Measurements from ENCODE around the gene HOXA5. TPM values are rescaled to one million over a fixed set of nuclear protein-coding genes. Genes with fewer than 3 reads are reported as not detected.

Gene HOXA5
- total RNA-seq, 1 experiment from 2014 or later, result 0.81 TPM

- no peak for DNase-seq (ENCODE audit: low spot score)
- in situ Hi-C loops (cut with HindIII; ENCODE audit: low sequenced_read_pairs), result no loop called here
Observed at GRCh38 chr7:27141923-27142579, 1.4 kb downstream of the HOXA5 start.

- DNase-seq (ENCODE audit: low spot score), result no peak
- in situ Hi-C loops (cut with HindIII; ENCODE audit: low sequenced_read_pairs), result no loop called here
Observed at GRCh38 chr7:27141137-27141922, 2.2 kb downstream of the HOXA5 start.

- in situ Hi-C loops (cut with HindIII; ENCODE audit: low sequenced_read_pairs), result no loop called here
- no peak for DNase-seq (ENCODE audit: low spot score)
Observed at GRCh38 chr7:27140126-27140857, 3.2 kb downstream of the HOXA5 start.

GRCh38 chr7:27139334-27140125 is 4.0 kb downstream of the HOXA5 start:
- no peak for DNase-seq (ENCODE audit: low spot score)
- in situ Hi-C loops (cut with HindIII; ENCODE audit: low sequenced_read_pairs), result no loop called here

GRCh38 chr7:27138985-27139333 is 4.5 kb downstream of the HOXA5 start:
- in situ Hi-C loops (cut with HindIII; ENCODE audit: low sequenced_read_pairs), result no loop called here
- DNase-seq (ENCODE audit: low spot score), result no peak

GRCh38 chr7:27138472-27138871 is 5.0 kb downstream of the HOXA5 start:
- DNase-seq (ENCODE audit: low spot score), result no peak
- in situ Hi-C loops (cut with HindIII; ENCODE audit: low sequenced_read_pairs), result no loop called here

GRCh38 chr7:27137640-27138315 is 5.7 kb downstream of the HOXA5 start:
- no peak for DNase-seq (ENCODE audit: low spot score)
- in situ Hi-C loops (cut with HindIII; ENCODE audit: low sequenced_read_pairs), result no loop called here

GRCh38 chr7:27134392-27134791 is 9.1 kb downstream of the HOXA5 start:
- in situ Hi-C loops (cut with HindIII; ENCODE audit: low sequenced_read_pairs), result no loop called here
- DNase-seq (ENCODE audit: low spot score), result no peak

- in situ Hi-C loops (cut with HindIII; ENCODE audit: low sequenced_read_pairs), result no loop called here
- no peak for DNase-seq (ENCODE audit: low spot score)
Observed at GRCh38 chr7:27133409-27134231, 9.9 kb downstream of the HOXA5 start.

- in situ Hi-C loops (cut with HindIII; ENCODE audit: low sequenced_read_pairs), result no loop called here
- DNase-seq (ENCODE audit: low spot score), result no peak
Observed at GRCh38 chr7:27132978-27133377, 10.5 kb downstream of the HOXA5 start.

- DNase-seq (ENCODE audit: low spot score), result no peak
- in situ Hi-C loops (cut with HindIII; ENCODE audit: low sequenced_read_pairs), result no loop called here
Observed at GRCh38 chr7:27132214-27132613, 11.3 kb downstream of the HOXA5 start.

GRCh38 chr7:27131390-27131819 is 12.1 kb downstream of the HOXA5 start:
- in situ Hi-C loops (cut with HindIII; ENCODE audit: low sequenced_read_pairs), result no loop called here
- no peak for DNase-seq (ENCODE audit: low spot score)

- DNase-seq (ENCODE audit: low spot score), result no peak
- in situ Hi-C loops (cut with HindIII; ENCODE audit: low sequenced_read_pairs), result no loop called here
Observed at GRCh38 chr7:27130540-27131389, 12.7 kb downstream of the HOXA5 start, which contains the start of gene HOXA4. HOXA4 (minus strand) TSS chr7:27130757; CDS start chr7:27130733, 24 bp downstream.

- no peak for DNase-seq (ENCODE audit: low spot score)
- in situ Hi-C loops (cut with HindIII; ENCODE audit: low sequenced_read_pairs), result loop anchor here (5.0 kb wide), 1 partner anchor 32 kb away; no protein-coding TSS in a partner anchor
Observed at GRCh38 chr7:27129729-27130539, 13.5 kb downstream of the HOXA5 start.

- in situ Hi-C loops (cut with HindIII; ENCODE audit: low sequenced_read_pairs), result loop anchor here (5.0 kb wide), 1 partner anchor 33 kb away; no protein-coding TSS in a partner anchor
- no peak for DNase-seq (ENCODE audit: low spot score)
Observed at GRCh38 chr7:27128776-27129728, 14.4 kb downstream of the HOXA5 start.

All from G401 (cell line).